ENCODE data around the gene SYT1.

SYT1 gene

DNA sequence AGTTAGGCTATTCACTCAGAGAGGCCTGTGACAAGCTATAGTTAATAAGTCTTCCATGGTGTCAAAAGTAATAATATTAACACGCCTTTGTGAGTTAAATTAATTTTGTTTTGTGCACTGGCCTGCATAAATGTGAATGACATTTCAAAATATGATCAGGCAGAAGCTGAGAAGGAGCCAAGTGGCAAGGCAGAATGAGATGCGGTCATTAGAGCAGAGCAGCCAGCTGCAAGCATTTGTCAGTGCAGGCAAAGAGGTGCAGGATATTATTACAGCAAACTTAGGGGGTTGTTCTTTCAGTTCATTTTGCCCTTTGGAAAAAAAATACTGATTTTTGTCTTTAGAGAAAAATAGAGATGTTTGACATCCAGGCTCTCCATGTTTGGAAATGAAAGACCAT lies 461.6 kb downstream of the SYT1 start:
- no peaks in the 10 kb centered on the region for H3K9me3 ChIP-seq
- no peaks in the 10 kb centered on the region for H3K36me3 ChIP-seq
- H3K4me3 ChIP-seq (ENCODE audit: low read depth in 1 of 2, low read length in 1 of 2): no peak overlapping the region
- H3K4me1 ChIP-seq (ENCODE audit: control insufficient read depth in 1 of 2, insufficient read depth in 1 of 2, low read depth in 1 of 2, low read length in 1 of 2): no peaks in the 10 kb centered on the region
- no peak for TF ChIP-seq CTCF (IDR thresholded peaks at IDR 0.05)
- H3K27ac ChIP-seq: no peak overlapping the region
- H3K27me3 ChIP-seq: no peaks in the 10 kb centered on the region

DNA sequence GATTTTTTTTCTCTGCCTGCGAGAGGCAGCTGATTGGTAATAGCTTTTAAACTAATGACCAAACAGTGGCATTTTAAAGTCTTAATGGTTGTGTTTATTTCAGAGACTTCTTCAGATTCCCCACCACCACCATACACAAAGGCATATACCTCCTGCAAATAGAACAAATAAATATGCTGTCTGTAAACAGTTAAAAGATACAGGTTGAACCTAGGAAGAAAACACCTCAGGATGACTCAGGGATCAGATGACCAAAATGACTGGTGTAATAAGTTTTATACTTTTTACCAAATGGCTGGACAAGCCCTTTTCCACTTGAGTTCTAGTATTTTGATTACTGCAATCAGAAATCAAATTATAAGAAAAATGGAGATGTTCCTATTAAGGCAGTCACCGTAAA lies 462.1 kb downstream of the SYT1 start:
- Histone ChIP-seq H3K4me1 (ENCODE audit: control insufficient read depth in 1 of 2, insufficient read depth in 1 of 2, low read depth in 1 of 2, low read length in 1 of 2) (no peaks in the 10 kb centered on the region), H3K36me3 (no peaks in the 10 kb centered on the region), H3K9me3 (no peaks in the 10 kb centered on the region), H3K27ac (no peak overlapping the region), H3K27me3 (no peaks in the 10 kb centered on the region), H3K4me3 (ENCODE audit: low read depth in 1 of 2, low read length in 1 of 2) (no peak overlapping the region)
- no peak for TF ChIP-seq CTCF (IDR thresholded peaks at IDR 0.05)

- no peak overlapping the region for H3K4me3 ChIP-seq (ENCODE audit: low read depth in 1 of 2, low read length in 1 of 2)
- H3K27ac ChIP-seq: no peak overlapping the region
- H3K9me3 ChIP-seq: no peaks in the 10 kb centered on the region
- no peaks in the 10 kb centered on the region for H3K4me1 ChIP-seq (ENCODE audit: control insufficient read depth in 1 of 2, insufficient read depth in 1 of 2, low read depth in 1 of 2, low read length in 1 of 2)
- TF ChIP-seq CTCF (IDR thresholded peaks at IDR 0.05): no peak
- H3K27me3 ChIP-seq: no peaks in the 10 kb centered on the region
- no peaks in the 10 kb centered on the region for H3K36me3 ChIP-seq
These were observed 462.9 kb downstream of the SYT1 start for GRCh38 chr12:79327465-79327864.

GRCh38 chr12:79329933-79330332 lies 465.4 kb downstream of the SYT1 start:
- Histone ChIP-seq H3K4me1 (ENCODE audit: control insufficient read depth in 1 of 2, insufficient read depth in 1 of 2, low read depth in 1 of 2, low read length in 1 of 2) (no peaks in the 10 kb centered on the region), H3K36me3 (no peaks in the 10 kb centered on the region), H3K27me3 (no peaks in the 10 kb centered on the region), H3K4me3 (ENCODE audit: low read depth in 1 of 2, low read length in 1 of 2) (no peak overlapping the region), H3K27ac (no peak overlapping the region), H3K9me3 (no peaks in the 10 kb centered on the region)
- TF ChIP-seq CTCF (IDR thresholded peaks at IDR 0.05): no peak

GRCh38 chr12:79331870-79332269 lies 467.3 kb downstream of the SYT1 start:
- H3K27me3 ChIP-seq: no peaks in the 10 kb centered on the region
- H3K36me3 ChIP-seq: no peaks in the 10 kb centered on the region
- H3K27ac ChIP-seq: no peak overlapping the region
- H3K9me3 ChIP-seq: no peaks in the 10 kb centered on the region
- no peak overlapping the region for H3K4me3 ChIP-seq (ENCODE audit: low read depth in 1 of 2, low read length in 1 of 2)
- no peak for TF ChIP-seq CTCF (IDR thresholded peaks at IDR 0.05)
- H3K4me1 ChIP-seq (ENCODE audit: control insufficient read depth in 1 of 2, insufficient read depth in 1 of 2, low read depth in 1 of 2, low read length in 1 of 2): no peaks in the 10 kb centered on the region

- no peak overlapping the region for H3K4me3 ChIP-seq (ENCODE audit: low read depth in 1 of 2, low read length in 1 of 2)
- no peaks in the 10 kb centered on the region for H3K36me3 ChIP-seq
- H3K27me3 ChIP-seq: no peaks in the 10 kb centered on the region
- no peak overlapping the region for H3K27ac ChIP-seq
- no peaks in the 10 kb centered on the region for H3K9me3 ChIP-seq
- H3K4me1 ChIP-seq (ENCODE audit: control insufficient read depth in 1 of 2, insufficient read depth in 1 of 2, low read depth in 1 of 2, low read length in 1 of 2): no peaks in the 10 kb centered on the region
- TF ChIP-seq CTCF (IDR thresholded peaks at IDR 0.05): no peak
These were observed 468.6 kb downstream of the SYT1 start for GRCh38 chr12:79333144-79333543.
